Measurements from ENCODE around the gene MCCC1. TPM values are rescaled to one million over a fixed set of nuclear protein-coding genes. Genes with fewer than 3 reads are reported as not detected.

Gene MCCC1
- total RNA-seq, 1 donor from 2014 or later, result 24.1 TPM

GRCh38 chr3:183031826-183032225, 67.5 kb downstream of the MCCC1 start:
- DNase-seq (ENCODE audit: low spot score), result no peak
- H3K36me3 Mint-ChIP-seq (ENCODE audit: low read depth), result peaks cover 38% of the 10 kb centered on the region
- H3K4me3 Mint-ChIP-seq (ENCODE audit: unreplicated experiment), result no peak overlapping the region
- peaks cover 33% of the 10 kb centered on the region for H3K4me1 Mint-ChIP-seq (ENCODE audit: low read depth)
- peaks cover 15% of the 10 kb centered on the region for H3K9me3 Mint-ChIP-seq (ENCODE audit: low read depth)
- no peak for TF ChIP-seq CTCF (IDR thresholded peaks at IDR 0.05)
- peak overlapping the region; percentile 63 for H3K27ac Mint-ChIP-seq (ENCODE audit: unreplicated experiment)
- H3K27me3 Mint-ChIP-seq (ENCODE audit: low read depth), result no peaks in the 10 kb centered on the region

DNA sequence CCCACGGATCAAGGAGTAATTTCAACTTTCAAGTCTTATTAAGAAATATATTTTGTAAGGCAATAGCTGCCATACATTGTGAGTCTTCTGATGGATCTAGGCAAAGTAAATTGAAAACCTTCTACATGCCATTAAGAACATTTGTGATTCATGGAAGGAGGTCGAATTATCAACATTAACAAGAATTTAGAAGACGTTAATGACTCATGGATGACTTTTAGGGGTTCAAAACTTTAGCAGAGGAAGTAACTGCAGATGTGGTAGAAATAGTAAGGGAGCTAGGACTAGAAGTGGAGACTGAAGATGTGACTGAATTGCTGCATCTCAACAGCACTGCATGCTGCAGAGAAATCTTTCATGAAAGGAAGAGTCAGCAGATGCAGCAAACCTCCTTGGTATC, 70.9 kb downstream of the MCCC1 start:
- Mint-ChIP-seq H3K4me1 (ENCODE audit: low read depth) (peaks cover 17% of the 10 kb centered on the region), H3K4me3 (ENCODE audit: unreplicated experiment) (no peak overlapping the region), H3K36me3 (ENCODE audit: low read depth) (peaks cover 33% of the 10 kb centered on the region), H3K27ac (ENCODE audit: unreplicated experiment) (no peak overlapping the region), H3K27me3 (ENCODE audit: low read depth) (no peaks in the 10 kb centered on the region), H3K9me3 (ENCODE audit: low read depth) (peaks cover 15% of the 10 kb centered on the region)
- no peak for DNase-seq (ENCODE audit: low spot score)
- no peak for TF ChIP-seq CTCF (IDR thresholded peaks at IDR 0.05)

GRCh38 chr3:183027276-183027675, 72.0 kb downstream of the MCCC1 start:
- no peaks in the 10 kb centered on the region for H3K27me3 Mint-ChIP-seq (ENCODE audit: low read depth)
- peaks cover 6% of the 10 kb centered on the region for H3K4me1 Mint-ChIP-seq (ENCODE audit: low read depth)
- peaks cover 35% of the 10 kb centered on the region for H3K36me3 Mint-ChIP-seq (ENCODE audit: low read depth)
- no peak for TF ChIP-seq CTCF (IDR thresholded peaks at IDR 0.05)
- no peak overlapping the region for H3K27ac Mint-ChIP-seq (ENCODE audit: unreplicated experiment)
- peaks cover 15% of the 10 kb centered on the region for H3K9me3 Mint-ChIP-seq (ENCODE audit: low read depth)
- DNase-seq (ENCODE audit: low spot score), result no peak
- no peak overlapping the region for H3K4me3 Mint-ChIP-seq (ENCODE audit: unreplicated experiment)

DNA sequence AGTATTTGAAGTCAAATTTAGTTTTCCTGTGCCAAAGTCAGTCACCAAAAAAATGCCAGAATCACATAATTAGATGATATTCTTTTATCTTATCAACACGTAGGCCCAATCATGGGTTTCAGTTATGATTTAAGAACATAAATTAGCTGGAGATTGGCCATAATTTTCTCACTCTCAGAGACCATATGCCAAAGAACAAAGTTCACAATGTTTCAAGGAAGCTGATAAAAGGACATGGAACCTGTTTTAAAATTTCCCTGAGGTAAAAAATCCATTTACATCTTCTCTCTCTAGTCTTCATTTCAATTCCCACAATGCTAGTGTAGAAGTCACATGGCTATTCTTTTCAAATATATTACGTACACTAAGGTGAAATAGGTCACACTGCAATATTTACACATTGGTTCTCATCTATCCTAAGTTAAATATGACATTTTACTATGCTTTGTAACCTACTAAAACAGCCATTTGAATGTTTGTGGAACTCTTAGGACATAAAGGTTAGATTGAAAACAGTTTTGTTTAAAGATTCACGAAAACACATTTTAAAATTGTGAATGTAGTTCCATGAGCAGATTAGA, 76.3 kb downstream of the MCCC1 start:
- H3K9me3 Mint-ChIP-seq (ENCODE audit: low read depth), result peaks cover 3% of the 10 kb centered on the region
- H3K4me3 Mint-ChIP-seq (ENCODE audit: unreplicated experiment), result no peak overlapping the region
- no peaks in the 10 kb centered on the region for H3K4me1 Mint-ChIP-seq (ENCODE audit: low read depth)
- no peak for TF ChIP-seq CTCF (IDR thresholded peaks at IDR 0.05)
- no peaks in the 10 kb centered on the region for H3K27me3 Mint-ChIP-seq (ENCODE audit: low read depth)
- no peak overlapping the region for H3K27ac Mint-ChIP-seq (ENCODE audit: unreplicated experiment)
- DNase-seq (ENCODE audit: low spot score), result no peak
- peaks cover 30% of the 10 kb centered on the region for H3K36me3 Mint-ChIP-seq (ENCODE audit: low read depth)

GRCh38 chr3:183018421-183019192, 80.7 kb downstream of the MCCC1 start:
- no peaks in the 10 kb centered on the region for H3K27me3 Mint-ChIP-seq (ENCODE audit: low read depth)
- no peaks in the 10 kb centered on the region for H3K9me3 Mint-ChIP-seq (ENCODE audit: low read depth)
- TF ChIP-seq CTCF (IDR thresholded peaks at IDR 0.05), result no peak
- DNase-seq (ENCODE audit: low spot score), result no peak
- H3K36me3 Mint-ChIP-seq (ENCODE audit: low read depth), result peaks cover 31% of the 10 kb centered on the region
- H3K27ac Mint-ChIP-seq (ENCODE audit: unreplicated experiment), result no peak overlapping the region
- H3K4me1 Mint-ChIP-seq (ENCODE audit: low read depth), result no peaks in the 10 kb centered on the region
- H3K4me3 Mint-ChIP-seq (ENCODE audit: unreplicated experiment), result no peak overlapping the region

Data from chondrocyte (in vitro differentiated cells).